GM21360 (cell line): ENCODE results near the gene TNFRSF13B.
"Not testable (repeated sequence)": the region's sequence is repeated elsewhere in the genome, so short reads cannot be mapped to it uniquely, and the experiment has no call there.

ENCODE experiments used
- ATAC-seq: cut with Tn5 transposase; IDR thresholded peaks from one replicate; pipeline ENCODE4 v1.9.1; 2021; ENCODE audit warnings: mild to moderate bottlenecking, moderate library complexity; ENCODE audit not compliant: unreplicated experiment

The TNFRSF13B gene

GRCh38 chr17:16912021-16912962 is 59.6 kb downstream of the TNFRSF13B start:
- ATAC-seq = no peak

- no peak for ATAC-seq
These were observed 60.6 kb downstream of the TNFRSF13B start for GRCh38 chr17:16911141-16911937.

- ATAC-seq = no peak
These were observed 61.6 kb downstream of the TNFRSF13B start for GRCh38 chr17:16910341-16910740.

- ATAC-seq = no peak
These were observed 62.3 kb downstream of the TNFRSF13B start for GRCh38 chr17:16909472-16910246.

GRCh38 chr17:16908273-16908672 is 63.6 kb downstream of the TNFRSF13B start:
- no peak for ATAC-seq

DNA sequence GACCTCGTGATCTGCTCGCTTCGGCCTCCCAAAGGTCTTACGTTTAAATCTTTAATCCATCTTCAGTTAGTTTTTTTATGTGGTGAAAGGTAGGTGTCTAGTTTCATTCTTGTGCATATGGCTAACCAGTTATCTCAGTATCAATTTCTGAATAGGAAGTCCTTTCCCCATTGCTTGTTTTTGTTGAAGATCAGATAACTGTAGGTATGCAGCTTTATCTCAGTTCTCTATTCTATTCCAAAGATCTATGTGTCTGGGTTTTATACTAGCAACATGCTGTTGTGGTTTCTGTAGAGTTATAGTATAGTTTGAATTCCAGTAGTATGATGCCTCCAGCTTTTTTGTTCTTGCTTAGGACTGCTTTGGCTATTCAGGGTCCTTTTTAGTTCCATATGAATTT is 65.2 kb downstream of the TNFRSF13B start:
- ATAC-seq = no peak

- no peak for ATAC-seq
These were observed 66.2 kb downstream of the TNFRSF13B start for GRCh38 chr17:16905593-16906191.

GRCh38 chr17:16903070-16903469 is 68.8 kb downstream of the TNFRSF13B start:
- ATAC-seq = not testable (repeated sequence)

DNA sequence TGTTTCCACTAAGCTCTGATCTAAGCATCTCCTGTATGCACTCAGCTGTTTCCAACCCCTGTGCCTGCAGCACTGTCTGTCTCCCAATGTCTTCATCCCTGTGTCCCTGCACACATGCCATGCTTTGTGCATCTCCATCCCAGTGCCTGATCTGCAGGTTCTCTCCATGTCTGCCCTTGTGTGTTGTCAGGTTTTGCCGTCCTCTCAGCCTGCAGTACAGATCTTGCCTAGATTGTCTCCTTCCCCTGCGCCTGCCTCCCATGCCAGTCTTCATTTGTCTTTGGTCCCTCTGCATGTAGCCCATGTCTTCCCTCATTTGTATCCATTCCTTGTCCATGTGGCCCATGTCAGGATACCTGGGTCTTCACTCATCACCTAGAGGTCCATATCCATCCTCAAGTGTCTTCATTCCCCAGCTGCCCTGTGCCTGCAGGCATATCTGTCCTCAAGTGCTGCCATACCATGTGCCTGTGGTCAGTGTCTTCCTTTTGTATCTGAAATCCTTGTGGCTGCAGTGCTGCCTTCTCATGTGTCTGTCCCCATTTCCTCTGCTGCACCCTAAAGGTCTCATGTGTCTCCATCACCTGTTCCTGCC is 71.5 kb downstream of the TNFRSF13B start:
- ATAC-seq = no peak

- ATAC-seq = not testable (repeated sequence)
These were observed 74.6 kb downstream of the TNFRSF13B start for GRCh38 chr17:16897211-16897896.

DNA sequence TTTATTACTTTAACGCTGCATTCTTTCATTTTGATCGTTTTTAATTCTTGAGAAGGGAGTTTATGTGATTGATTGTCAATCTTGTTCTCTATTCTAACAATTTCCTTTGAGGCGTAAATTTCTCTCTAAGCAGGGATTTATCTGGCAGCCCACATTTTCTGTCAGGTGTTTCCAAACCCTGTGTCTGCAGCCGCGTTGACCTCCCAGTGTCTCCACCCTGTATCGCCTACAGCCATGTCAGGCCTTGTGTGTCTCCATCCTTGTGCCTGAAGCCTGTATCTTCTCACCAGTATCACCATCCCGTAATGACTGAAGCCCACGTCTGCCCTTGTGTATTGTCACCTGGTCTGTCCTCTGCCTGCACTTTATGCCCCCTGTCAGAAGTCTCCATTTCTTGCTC is 75.7 kb downstream of the TNFRSF13B start:
- ATAC-seq = not testable (repeated sequence)

GRCh38 chr17:16893527-16893926 is 78.4 kb downstream of the TNFRSF13B start:
- not testable (repeated sequence) for ATAC-seq

DNA sequence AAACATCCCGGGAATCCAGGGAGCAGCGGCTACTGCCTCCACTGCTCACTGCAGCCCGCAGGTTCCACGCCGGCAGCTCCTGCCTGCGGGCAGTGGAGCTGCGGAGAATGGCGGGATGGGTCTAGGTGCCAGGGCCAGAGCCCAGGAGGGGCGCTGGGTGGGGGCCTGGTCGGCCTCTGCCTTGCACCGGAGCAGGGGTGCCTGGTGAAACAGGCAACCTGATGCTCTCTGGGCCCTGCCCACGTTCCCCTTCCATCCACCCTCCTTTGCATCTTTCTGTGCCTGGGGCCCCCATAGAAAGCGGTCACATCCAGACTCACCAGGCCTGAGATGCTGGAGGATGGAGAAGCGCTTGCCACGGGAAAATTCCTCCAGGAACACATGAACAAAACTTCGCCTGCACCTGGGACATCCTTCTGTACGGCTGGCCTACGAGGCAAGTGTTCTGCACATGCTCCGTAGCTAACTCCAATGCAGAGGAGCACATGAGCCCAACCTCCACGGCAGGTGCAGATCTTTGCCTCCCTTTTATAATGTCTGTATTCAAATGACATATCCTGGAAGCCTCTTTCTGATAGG is 79.0 kb downstream of the TNFRSF13B start:
- ATAC-seq = not testable (repeated sequence)

- no peak for ATAC-seq
These were observed 82.8 kb downstream of the TNFRSF13B start for GRCh38 chr17:16889088-16889465.
